B cell (primary cell): ENCODE results near the gene MYO5C. TPM values are rescaled to one million over a fixed set of nuclear protein-coding genes. Genes with fewer than 3 reads are reported as not detected.

Source experiments
- ATAC-seq: fragments of 200-7000 bp; cut with Tn5 transposase; one replicate; pipeline ENCODE4 v1.10.0; 2021; ENCODE audit warnings: low read depth, mild to moderate bottlenecking, moderate number of reproducible peaks, moderate library complexity
- CTCF ChIA-PET: fragments of 350-600 bp; sonication (Branson Sonifier 250); formaldehyde crosslinking; loops from one replicate; lab custom pipeline; 2021; ENCODE audit warnings: antibody characterized with exemption, inconsistent platforms; lab: Charles Lee
- POLR2A ChIA-PET: fragments of 350-600 bp; sonication (Branson Sonifier 250); formaldehyde crosslinking; loops from one replicate; lab custom pipeline; 2021; ENCODE audit warnings: antibody characterized with exemption; lab: Charles Lee
- DNase-seq: peaks from one replicate; pipeline ENCODE4 v3.0.0; 2013
- H2AFZ ChIP-seq: 2 replicates; pipeline ENCODE4 v1.6.1; 2012; ENCODE audit warnings: mild to moderate bottlenecking, low read depth, low read length; ENCODE audit not compliant: insufficient read depth, poor library complexity, severe bottlenecking
- H3K27ac ChIP-seq, 2 donors: 1 replicate in 1 of 2; 2 replicates in 1 of 2; pipeline ENCODE4 v1.5.1; 2012 to 2013; ENCODE audit warnings: low read length in 2 of 2, mild to moderate bottlenecking in 2 of 2, moderate library complexity in 1 of 2
- H3K27me3 ChIP-seq, 4 experiments: fragments of 200-600 bp in 1 of 4; sonication (generic) in 1 of 4; replicated peaks in 1 of 4; 1 replicate in 2 of 4; 2 replicates in 2 of 4; pipeline versions ENCODE4 v1.6.1 to v1.7.0; 2013 to 2016; ENCODE audit warnings: low read length in 3 of 4, mild to moderate bottlenecking in 2 of 4, mixed read lengths in 1 of 4, moderate library complexity in 1 of 4; ENCODE audit not compliant: insufficient read depth in 4 of 4, control insufficient read depth in 3 of 4; ENCODE audit errors: control extremely low read depth in 1 of 4
- H3K36me3 ChIP-seq, 2 experiments: replicated peaks in 1 of 2; 1 replicate in 1 of 2; 2 replicates in 1 of 2; pipeline versions ENCODE4 v1.6.1 to v1.7.1; 2013; ENCODE audit warnings: low read length in 1 of 2; ENCODE audit not compliant: insufficient read depth in 2 of 2, control insufficient read depth in 1 of 2; ENCODE audit errors: control extremely low read depth in 1 of 2, extremely low read depth in 1 of 2
- H3K4me1 ChIP-seq, 2 donors: fragments of 200-600 bp in 1 of 2; sonication (generic) in 1 of 2; 1 replicate in 1 of 2; 2 replicates in 1 of 2; pipeline versions ENCODE4 v1.5.1 to v1.6.1; 2013 to 2017; ENCODE audit warnings: low read length in 2 of 2; ENCODE audit not compliant: control insufficient read depth in 2 of 2, insufficient read depth in 2 of 2
- H3K4me2 ChIP-seq: replicated peaks from 2 replicates; pipeline ENCODE3; 2012; ENCODE audit warnings: mild to moderate bottlenecking, low read depth, low read length; ENCODE audit not compliant: poor library complexity, severe bottlenecking
- H3K4me3 ChIP-seq, 5 experiments: fragments of 200-600 bp in 1 of 5; sonication (generic) in 1 of 5; 1 replicate in 3 of 5; 2 replicates in 2 of 5; pipeline versions ENCODE4 v1.5.1 to v1.7.0; 2011 to 2016; ENCODE audit warnings: low read length in 4 of 5, mild to moderate bottlenecking in 4 of 5, low read depth in 2 of 5, control low read depth in 1 of 5, moderate library complexity in 1 of 5; ENCODE audit not compliant: insufficient read depth in 1 of 5; ENCODE audit errors: control extremely low read depth in 1 of 5, extremely low read depth in 1 of 5
- H3K79me2 ChIP-seq: fragments of 200-600 bp; sonication (generic); one replicate; pipeline ENCODE4 v1.6.0; 2016; ENCODE audit warnings: low read length; ENCODE audit not compliant: control insufficient read depth, insufficient read depth
- H3K9ac ChIP-seq: fragments of 200-600 bp; sonication (generic); 2 replicates; pipeline ENCODE4 v1.6.1; 2017; ENCODE audit warnings: mild to moderate bottlenecking, low read length, moderate library complexity
- H3K9me3 ChIP-seq, 3 donors: one replicate each; pipeline versions ENCODE4 v1.6.1 to v1.7.1; 2013; ENCODE audit warnings: low read length in 2 of 3; ENCODE audit not compliant: control insufficient read depth in 2 of 3, insufficient read depth in 1 of 3; ENCODE audit errors: control extremely low read depth in 1 of 3
- H4K20me1 ChIP-seq: 2 replicates; pipeline ENCODE4 v1.6.0; 2012; ENCODE audit warnings: mild to moderate bottlenecking, low read length; ENCODE audit not compliant: insufficient read depth, control insufficient read depth, poor library complexity, severe bottlenecking
- H3K27ac Mint-ChIP-seq: one replicate; pipeline ENCODE4 v1.8.0; 2021; ENCODE audit warnings: mixed read lengths
- H3K27me3 Mint-ChIP-seq: one replicate; pipeline ENCODE4 v1.8.0; 2021; ENCODE audit warnings: mixed read lengths
- H3K4me1 Mint-ChIP-seq: one replicate; pipeline ENCODE4 v1.8.0; 2021; ENCODE audit warnings: mixed read lengths
- H3K4me3 Mint-ChIP-seq: one replicate; pipeline ENCODE4 v1.8.0; 2021; ENCODE audit warnings: mixed read lengths
- H3K9me3 Mint-ChIP-seq: one replicate; pipeline ENCODE4 v1.8.0; 2022; ENCODE audit warnings: mixed read lengths; ENCODE audit not compliant: insufficient read depth
- EZH2 ChIP-seq: IDR thresholded peaks from 2 replicates; pipeline ENCODE4 v1.6.1; 2012; ENCODE audit warnings: borderline replicate concordance, low read depth, mild to moderate bottlenecking, moderate library complexity, low read length; ENCODE audit not compliant: insufficient read depth, poor library complexity, severe bottlenecking
- WGBS: methylation state at CpG from one replicate; pipeline ENCODE4 v1.1.5; 2013; ENCODE audit warnings: missing lambda C conversion rate; ENCODE audit not compliant: insufficient coverage; 5-methylcytosine and 5-hydroxymethylcytosine counted together
- intact Hi-C: fragments of 100-400 bp; cut with micrococcal nuclease; formaldehyde crosslinking; loops from one replicate; pipeline ENCODE4 v1.10.0; 2022
- polyA plus RNA-seq: library from polyadenylated mRNA; depleted of rRNA; stranded (reverse); fragments of >200 nt; gene quantifications from 2 replicates; pipeline ENCODE4 v1.2.3, GENCODE V29; 2012
- total RNA-seq, 2 donors: library from RNA; stranded (reverse); fragments of 120-200 nt in 1 of 2; gene quantifications; 1 replicate in 1 of 2; 2 replicates in 1 of 2; pipeline versions ENCODE4 v1.2.3 to v1.2.4, GENCODE V29; 2013 to 2022
- TF ChIP-seq, protein P1 (sequence below): fragments of 200-600 bp; IDR thresholded peaks from one replicate; pipeline ENCODE4 v1.8.0; 2022; ENCODE audit warnings: antibody characterized with exemption, mild to moderate bottlenecking

MYO5C gene
- total and polyA plus RNA-seq, 2 donors (not counting 1 experiment from before 2014, with no cell fraction given), result 0.54 to 4.5 TPM

DNA sequence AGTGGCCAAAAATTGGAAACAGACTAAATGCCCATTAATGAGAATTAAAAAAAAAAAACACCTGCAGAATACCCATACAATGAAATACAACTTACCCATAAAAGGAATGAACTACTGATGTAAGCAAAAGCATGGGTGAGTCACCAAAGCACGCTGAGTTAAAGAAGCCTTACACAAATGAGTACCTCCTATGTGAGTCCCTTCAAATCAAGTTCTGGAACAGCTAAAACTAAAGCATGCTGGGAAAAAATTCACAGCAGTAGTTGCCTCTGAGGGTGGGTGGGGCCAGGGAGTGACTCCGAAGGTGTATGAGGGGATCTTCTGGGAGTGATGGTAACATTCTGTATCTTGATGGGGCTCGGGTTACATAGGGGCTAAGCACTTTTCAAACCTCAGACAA lies 11.4 kb downstream of the MYO5C start:
- intact Hi-C loops, result no loop called here
- no peaks in the 10 kb centered on the region for H3K36me3 ChIP-seq
- H2AFZ ChIP-seq, result no peak overlapping the region
- CTCF ChIA-PET, result no interaction called here
- H3K4me3 Mint-ChIP-seq, result no peak overlapping the region
- DNase-seq (no peak), ATAC-seq (no peak)
- H3K27me3 Mint-ChIP-seq, result no peaks in the 10 kb centered on the region
- WGBS, result 100% methylated on average over 1 of the region's 3 CpGs
- no peaks in the 10 kb centered on the region for H4K20me1 ChIP-seq
- no peak overlapping the region for H3K9ac ChIP-seq
- POLR2A ChIA-PET, result no interaction called here
- H3K27me3 ChIP-seq, result no peaks in the 10 kb centered on the region
- no peak overlapping the region for H3K27ac Mint-ChIP-seq
- no peaks in the 10 kb centered on the region for H3K79me2 ChIP-seq
- H3K4me2 ChIP-seq, result no peak overlapping the region
- no peaks in the 10 kb centered on the region for H3K4me1 ChIP-seq
- no peaks in the 10 kb centered on the region for H3K9me3 ChIP-seq
- no peak overlapping the region for H3K27ac ChIP-seq
- no peaks in the 10 kb centered on the region for H3K4me1 Mint-ChIP-seq
- H3K9me3 Mint-ChIP-seq, result no peaks in the 10 kb centered on the region
- no peak overlapping the region for H3K4me3 ChIP-seq
- TF ChIP-seq EZH2, result no peak
- TF ChIP-seq, protein P1, sequence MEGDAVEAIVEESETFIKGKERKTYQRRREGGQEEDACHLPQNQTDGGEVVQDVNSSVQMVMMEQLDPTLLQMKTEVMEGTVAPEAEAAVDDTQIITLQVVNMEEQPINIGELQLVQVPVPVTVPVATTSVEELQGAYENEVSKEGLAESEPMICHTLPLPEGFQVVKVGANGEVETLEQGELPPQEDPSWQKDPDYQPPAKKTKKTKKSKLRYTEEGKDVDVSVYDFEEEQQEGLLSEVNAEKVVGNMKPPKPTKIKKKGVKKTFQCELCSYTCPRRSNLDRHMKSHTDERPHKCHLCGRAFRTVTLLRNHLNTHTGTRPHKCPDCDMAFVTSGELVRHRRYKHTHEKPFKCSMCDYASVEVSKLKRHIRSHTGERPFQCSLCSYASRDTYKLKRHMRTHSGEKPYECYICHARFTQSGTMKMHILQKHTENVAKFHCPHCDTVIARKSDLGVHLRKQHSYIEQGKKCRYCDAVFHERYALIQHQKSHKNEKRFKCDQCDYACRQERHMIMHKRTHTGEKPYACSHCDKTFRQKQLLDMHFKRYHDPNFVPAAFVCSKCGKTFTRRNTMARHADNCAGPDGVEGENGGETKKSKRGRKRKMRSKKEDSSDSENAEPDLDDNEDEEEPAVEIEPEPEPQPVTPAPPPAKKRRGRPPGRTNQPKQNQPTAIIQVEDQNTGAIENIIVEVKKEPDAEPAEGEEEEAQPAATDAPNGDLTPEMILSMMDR, result no peak

DNA sequence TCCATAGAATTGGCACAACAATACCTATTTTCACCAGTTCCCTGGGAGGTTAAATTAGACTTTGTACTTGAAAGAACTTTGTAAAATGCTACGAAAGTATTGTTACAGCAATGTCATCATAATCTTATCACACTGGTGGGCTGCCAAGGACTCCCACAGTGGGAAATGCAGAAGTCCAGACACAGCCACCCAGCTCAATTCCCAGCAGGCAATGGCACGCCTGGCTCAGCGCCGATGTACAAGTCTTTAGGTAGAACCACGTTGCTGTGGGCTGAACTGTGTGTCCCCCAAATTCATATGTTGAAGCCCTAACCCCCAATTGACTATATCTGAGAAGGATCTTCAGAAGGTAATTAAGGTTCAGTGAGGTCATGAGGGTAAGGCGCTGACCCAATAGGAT lies 12.3 kb downstream of the MYO5C start:
- no peak for ATAC-seq
- intact Hi-C loops, result no loop called here
- CTCF ChIA-PET, result no interaction called here
- H3K9me3 Mint-ChIP-seq, result no peaks in the 10 kb centered on the region
- H3K4me3 Mint-ChIP-seq, result no peak overlapping the region
- H3K9me3 ChIP-seq, result no peaks in the 10 kb centered on the region
- no peak overlapping the region for H3K27ac Mint-ChIP-seq
- H3K79me2 ChIP-seq, result no peaks in the 10 kb centered on the region
- no peak overlapping the region for H3K4me3 ChIP-seq
- H3K27me3 Mint-ChIP-seq, result no peaks in the 10 kb centered on the region
- H3K4me2 ChIP-seq, result no peak overlapping the region
- no peaks in the 10 kb centered on the region for H4K20me1 ChIP-seq
- H3K36me3 ChIP-seq, result no peaks in the 10 kb centered on the region
- H2AFZ ChIP-seq, result no peak overlapping the region
- POLR2A ChIA-PET, result no interaction called here
- no peaks in the 10 kb centered on the region for H3K4me1 Mint-ChIP-seq
- H3K27me3 ChIP-seq, result no peaks in the 10 kb centered on the region
- WGBS, result 93% methylated on average over 6 of the region's 6 CpGs
- DNase-seq, result no peak
- H3K4me1 ChIP-seq, result no peaks in the 10 kb centered on the region
- H3K27ac ChIP-seq, result no peak overlapping the region
- H3K9ac ChIP-seq, result no peak overlapping the region
- no peak for TF ChIP-seq EZH2
- TF ChIP-seq, protein P1, result no peak
